K562 (cell line): ENCODE data around the gene GALNS.

Experiments used
- ARNT ChIP-seq, 2 experiments: fragments of 450-650 bp; IDR thresholded peaks; 2 replicates each; pipeline ENCODE4 v1.6.1; 2016; ENCODE audit warnings: mild to moderate bottlenecking in 1 of 2
- CTCF ChIP-seq, 3 experiments: IDR thresholded peaks in 2 of 3; conservative IDR thresholded peaks in 1 of 3; 2 replicates each; pipeline ENCODE4 v1.5.1; 2011 to 2012; ENCODE audit warnings: low read length in 3 of 3, mild to moderate bottlenecking in 3 of 3, control low read depth in 2 of 3, improper control_type of control experiment in 1 of 3, inconsistent platforms in 1 of 3, low read depth in 1 of 3, mixed read lengths in 1 of 3, moderate library complexity in 1 of 3; ENCODE audit not compliant: insufficient read depth in 2 of 3
- FOXK2 ChIP-seq, 2 experiments: fragments of 450-650 bp; IDR thresholded peaks in 1 of 2; conservative IDR thresholded peaks in 1 of 2; 2 replicates each; pipeline ENCODE4 v1.6.1; 2016; ENCODE audit warnings: low read depth in 2 of 2, mild to moderate bottlenecking in 1 of 2
- NR2C2 ChIP-seq, 2 experiments: fragments of 200-800 bp in 1 of 2; sonication (Bioruptor generic) in 1 of 2; sonication (generic) in 1 of 2; formaldehyde crosslinking in 1 of 2; IDR thresholded peaks; 2 replicates each; pipeline versions ENCODE4 v1.6.1 to v1.8.0; 2016 to 2022; ENCODE audit warnings: mild to moderate bottlenecking in 1 of 2, missing compliant biosample characterization in 1 of 2, missing genetic modification characterization in 1 of 2, missing genetic modification reagents in 1 of 2
- SNRNP70 ChIP-seq: fragments of 200-400 bp; formaldehyde crosslinking; optimal IDR thresholded peaks from 2 replicates; pipeline ENCODE3; 2017; ENCODE audit warnings: low read depth, low read length
- TAF1 ChIP-seq: IDR thresholded peaks from 2 replicates; pipeline ENCODE4 v1.6.1; 2011; ENCODE audit warnings: mild to moderate bottlenecking, low read length, moderate library complexity; ENCODE audit not compliant: insufficient read depth, control insufficient read depth, severe bottlenecking; ENCODE audit errors: extremely low read depth
- ZKSCAN1 ChIP-seq: fragments of 150-350 bp; IDR thresholded peaks from 2 replicates; pipeline ENCODE4 v1.6.1; 2016; ENCODE audit warnings: low read depth, low read length
- ZNF274 ChIP-seq: IDR thresholded peaks from 2 replicates; pipeline ENCODE4 v1.6.1; 2011; ENCODE audit warnings: low read depth, mild to moderate bottlenecking, low read length, moderate library complexity, borderline replicate concordance

- no peak for TF ChIP-seq TAF1
- TF ChIP-seq ARNT (IDR thresholded peaks at IDR 0.05): no peak
- TF ChIP-seq ZNF274: no peak
- TF ChIP-seq ZKSCAN1: no peak
- TF ChIP-seq CTCF (IDR thresholded peaks at IDR 0.05 in 2 of 3, conservative IDR thresholded peaks at IDR 0.05 in 1 of 3; ENCODE audit: insufficient read depth in 2 of 3, low read depth in 1 of 3, low read length in 3 of 3): no peak
- no peak for TF ChIP-seq SNRNP70
- no peak for TF ChIP-seq FOXK2 (conservative IDR thresholded peaks at IDR 0.05 in 1 of 2, IDR thresholded peaks at IDR 0.05 in 1 of 2; ENCODE audit: low read depth in 2 of 2)
- TF ChIP-seq NR2C2 (CRISPR knock-in tag; IDR thresholded peaks at IDR 0.05): no peak
- TF ChIP-seq NR2C2 (tag; IDR thresholded peaks at IDR 0.05): no peak
Observed at GRCh38 chr16:88899901-88900661, 43.3 kb upstream of the GALNS start.
